Progenitor cell of endocrine pancreas (in vitro differentiated cells): ENCODE measurements around the gene TEX22. TPM values are rescaled to one million over a fixed set of nuclear protein-coding genes. Genes with fewer than 3 reads are reported as not detected.

ENCODE experiments used
- DNase-seq: peaks from one replicate; pipeline ENCODE4 v3.0.0; 2021; ENCODE audit warnings: low spot score; ENCODE audit not compliant: unreplicated experiment
- H3K27ac Mint-ChIP-seq: 2 replicates; pipeline ENCODE4 v1.8.0; 2021; ENCODE audit warnings: mild to moderate bottlenecking, moderate library complexity, mixed read lengths
- H3K27me3 Mint-ChIP-seq: 2 replicates; pipeline ENCODE4 v1.8.0; 2021; ENCODE audit warnings: mixed read lengths
- H3K36me3 Mint-ChIP-seq: 2 replicates; pipeline ENCODE4 v1.8.0; 2022; ENCODE audit warnings: mixed read lengths; ENCODE audit not compliant: insufficient read depth
- H3K4me1 Mint-ChIP-seq: 2 replicates; pipeline ENCODE4 v1.8.0; 2021; ENCODE audit warnings: low read depth, mixed read lengths
- H3K4me3 Mint-ChIP-seq: 2 replicates; pipeline ENCODE4 v1.8.0; 2021; ENCODE audit warnings: low read depth, mild to moderate bottlenecking, moderate library complexity, mixed read lengths
- H3K9me3 Mint-ChIP-seq: 2 replicates; pipeline ENCODE4 v1.8.0; 2021; ENCODE audit warnings: low read depth, mixed read lengths
- total RNA-seq: library from RNA; stranded (reverse); gene quantifications from 2 replicates; pipeline ENCODE4 v1.2.1, GENCODE V29; 2021
- TF ChIP-seq, protein P1 (sequence below): fragments of 200-600 bp; sonication (generic); IDR thresholded peaks from one replicate; pipeline ENCODE4 v1.5.0; 2021; ENCODE audit warnings: antibody characterized with exemption, mild to moderate bottlenecking; ENCODE audit not compliant: unreplicated experiment

The TEX22 gene
- total RNA-seq, 1 donor from 2014 or later, result 2.4 TPM

DNA sequence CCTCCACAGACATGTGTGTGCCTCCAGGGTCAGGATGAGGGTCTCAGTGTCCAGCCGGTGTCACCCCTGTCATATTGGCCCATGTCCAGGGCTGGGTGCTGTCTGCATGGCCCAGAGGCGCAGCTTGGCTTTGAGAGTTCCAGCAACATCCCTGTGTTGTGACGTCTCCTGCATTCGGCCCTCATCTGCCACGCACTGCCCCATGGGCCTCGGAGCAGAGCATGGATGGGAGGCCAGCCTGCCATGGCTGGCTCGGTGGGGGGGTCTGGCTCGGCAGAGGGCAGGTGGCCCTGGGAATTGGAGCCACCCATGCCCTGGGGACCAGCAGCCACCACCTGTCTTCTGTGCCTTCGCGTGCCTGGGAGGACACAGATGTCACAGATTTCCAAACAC lies 10.8 kb upstream of the TEX22 start:
- Mint-ChIP-seq H3K36me3 (peaks cover 6% of the 10 kb centered on the region), H3K27me3 (no peaks in the 10 kb centered on the region), H3K27ac (peak overlapping the region; percentile 41), H3K4me1 (no peaks in the 10 kb centered on the region), H3K9me3 (no peaks in the 10 kb centered on the region), H3K4me3 (no peak overlapping the region)
- no peak for DNase-seq
- TF ChIP-seq, protein P1, sequence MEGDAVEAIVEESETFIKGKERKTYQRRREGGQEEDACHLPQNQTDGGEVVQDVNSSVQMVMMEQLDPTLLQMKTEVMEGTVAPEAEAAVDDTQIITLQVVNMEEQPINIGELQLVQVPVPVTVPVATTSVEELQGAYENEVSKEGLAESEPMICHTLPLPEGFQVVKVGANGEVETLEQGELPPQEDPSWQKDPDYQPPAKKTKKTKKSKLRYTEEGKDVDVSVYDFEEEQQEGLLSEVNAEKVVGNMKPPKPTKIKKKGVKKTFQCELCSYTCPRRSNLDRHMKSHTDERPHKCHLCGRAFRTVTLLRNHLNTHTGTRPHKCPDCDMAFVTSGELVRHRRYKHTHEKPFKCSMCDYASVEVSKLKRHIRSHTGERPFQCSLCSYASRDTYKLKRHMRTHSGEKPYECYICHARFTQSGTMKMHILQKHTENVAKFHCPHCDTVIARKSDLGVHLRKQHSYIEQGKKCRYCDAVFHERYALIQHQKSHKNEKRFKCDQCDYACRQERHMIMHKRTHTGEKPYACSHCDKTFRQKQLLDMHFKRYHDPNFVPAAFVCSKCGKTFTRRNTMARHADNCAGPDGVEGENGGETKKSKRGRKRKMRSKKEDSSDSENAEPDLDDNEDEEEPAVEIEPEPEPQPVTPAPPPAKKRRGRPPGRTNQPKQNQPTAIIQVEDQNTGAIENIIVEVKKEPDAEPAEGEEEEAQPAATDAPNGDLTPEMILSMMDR, result no peak

DNA sequence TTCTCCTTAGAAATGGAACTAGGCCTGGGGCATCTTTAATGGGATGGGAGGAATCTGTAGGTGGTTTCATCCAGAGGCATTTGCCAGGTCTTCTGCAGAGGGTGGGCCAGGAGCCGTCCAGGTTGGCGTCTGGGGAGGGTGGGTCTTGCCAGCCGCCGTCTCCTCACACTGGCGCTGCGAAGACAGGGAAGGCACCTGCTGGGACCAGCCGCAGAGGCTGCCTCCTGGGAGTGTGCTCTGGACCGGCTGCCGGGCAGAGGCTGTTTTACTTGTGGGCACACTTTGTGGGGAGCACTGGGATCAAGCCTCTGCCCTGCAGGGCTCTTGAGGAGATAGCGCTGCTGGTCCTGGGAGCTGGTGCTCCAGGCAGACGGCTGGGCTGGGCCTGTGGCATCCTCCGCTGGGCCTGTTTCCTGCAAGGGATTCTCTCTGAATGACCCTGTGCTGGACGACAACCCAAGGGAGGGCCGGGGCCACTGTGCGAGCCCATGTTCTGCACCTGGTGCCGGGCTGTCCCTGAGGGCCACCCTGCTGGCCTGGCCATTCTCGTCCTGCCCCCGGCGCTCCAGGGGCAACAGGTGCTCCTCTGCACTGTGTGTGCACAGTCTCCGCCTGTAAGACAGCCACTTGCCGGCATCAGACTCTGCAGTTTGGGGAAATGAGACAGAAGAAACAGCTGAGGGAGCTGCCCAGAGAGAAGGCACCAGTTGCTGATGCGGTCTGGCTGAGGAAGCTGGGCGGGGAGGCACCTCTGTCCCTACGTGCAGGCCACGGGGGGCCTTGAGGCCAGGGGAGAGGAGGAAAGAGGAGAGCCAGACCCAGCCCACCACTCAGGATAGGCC lies 10.0 kb upstream of the TEX22 start:
- H3K4me3 Mint-ChIP-seq, result no peak overlapping the region
- TF ChIP-seq, protein P1, result no peak
- peaks cover 5% of the 10 kb centered on the region for H3K36me3 Mint-ChIP-seq
- no peaks in the 10 kb centered on the region for H3K27me3 Mint-ChIP-seq
- no peak for DNase-seq
- peak overlapping the region; percentile 41 for H3K27ac Mint-ChIP-seq
- H3K9me3 Mint-ChIP-seq, result no peaks in the 10 kb centered on the region
- no peaks in the 10 kb centered on the region for H3K4me1 Mint-ChIP-seq

DNA sequence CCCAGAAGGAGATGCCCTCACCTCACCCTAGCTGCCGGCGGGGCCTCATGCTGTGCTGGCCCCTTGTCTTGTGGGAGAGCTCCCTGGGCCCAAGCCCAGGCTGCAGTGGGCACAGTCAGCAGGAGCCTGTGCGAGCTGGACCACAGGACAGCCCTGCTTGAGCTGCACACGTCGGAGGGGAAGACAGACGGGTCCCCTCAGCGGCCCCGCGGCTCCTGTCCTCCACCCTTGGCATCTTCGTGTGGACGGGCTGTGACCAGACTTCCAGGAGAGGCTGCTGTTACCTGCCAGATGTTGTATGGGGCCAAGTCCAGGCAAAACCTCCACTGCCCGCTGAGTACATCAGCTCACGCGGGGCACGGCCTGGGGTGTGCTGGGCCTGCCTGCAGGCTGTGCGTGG lies 9.4 kb upstream of the TEX22 start:
- Mint-ChIP-seq H3K36me3 (peaks cover 3% of the 10 kb centered on the region), H3K27ac (no peak overlapping the region), H3K27me3 (no peaks in the 10 kb centered on the region), H3K4me3 (no peak overlapping the region), H3K4me1 (no peaks in the 10 kb centered on the region), H3K9me3 (no peaks in the 10 kb centered on the region)
- TF ChIP-seq, protein P1, result no peak
- DNase-seq, result no peak

DNA sequence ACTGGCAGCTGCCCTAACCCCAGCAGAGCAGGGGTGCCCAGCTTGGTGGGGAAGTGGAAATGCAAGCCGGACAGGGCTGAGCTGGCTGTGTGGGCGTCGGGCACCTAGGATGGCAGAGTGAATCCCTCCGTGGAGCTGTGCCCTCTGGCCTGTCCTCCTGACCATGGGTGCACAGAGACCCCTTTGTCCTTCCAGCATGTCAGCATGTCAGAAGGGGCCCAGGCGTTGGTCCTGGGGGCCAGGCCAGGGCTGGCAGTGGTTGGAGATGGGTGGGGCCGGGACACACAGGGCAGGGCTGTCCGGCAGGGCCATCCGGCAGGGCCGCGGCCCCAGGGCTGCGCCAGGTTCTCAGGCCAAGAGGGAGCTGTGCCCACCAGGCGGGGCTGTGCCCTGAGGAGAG lies 8.8 kb upstream of the TEX22 start:
- no peak for DNase-seq
- Mint-ChIP-seq H3K4me3 (no peak overlapping the region), H3K9me3 (no peaks in the 10 kb centered on the region), H3K4me1 (no peaks in the 10 kb centered on the region), H3K27ac (no peak overlapping the region), H3K27me3 (no peaks in the 10 kb centered on the region), H3K36me3 (peaks cover 4% of the 10 kb centered on the region)
- TF ChIP-seq, protein P1, result no peak

DNA sequence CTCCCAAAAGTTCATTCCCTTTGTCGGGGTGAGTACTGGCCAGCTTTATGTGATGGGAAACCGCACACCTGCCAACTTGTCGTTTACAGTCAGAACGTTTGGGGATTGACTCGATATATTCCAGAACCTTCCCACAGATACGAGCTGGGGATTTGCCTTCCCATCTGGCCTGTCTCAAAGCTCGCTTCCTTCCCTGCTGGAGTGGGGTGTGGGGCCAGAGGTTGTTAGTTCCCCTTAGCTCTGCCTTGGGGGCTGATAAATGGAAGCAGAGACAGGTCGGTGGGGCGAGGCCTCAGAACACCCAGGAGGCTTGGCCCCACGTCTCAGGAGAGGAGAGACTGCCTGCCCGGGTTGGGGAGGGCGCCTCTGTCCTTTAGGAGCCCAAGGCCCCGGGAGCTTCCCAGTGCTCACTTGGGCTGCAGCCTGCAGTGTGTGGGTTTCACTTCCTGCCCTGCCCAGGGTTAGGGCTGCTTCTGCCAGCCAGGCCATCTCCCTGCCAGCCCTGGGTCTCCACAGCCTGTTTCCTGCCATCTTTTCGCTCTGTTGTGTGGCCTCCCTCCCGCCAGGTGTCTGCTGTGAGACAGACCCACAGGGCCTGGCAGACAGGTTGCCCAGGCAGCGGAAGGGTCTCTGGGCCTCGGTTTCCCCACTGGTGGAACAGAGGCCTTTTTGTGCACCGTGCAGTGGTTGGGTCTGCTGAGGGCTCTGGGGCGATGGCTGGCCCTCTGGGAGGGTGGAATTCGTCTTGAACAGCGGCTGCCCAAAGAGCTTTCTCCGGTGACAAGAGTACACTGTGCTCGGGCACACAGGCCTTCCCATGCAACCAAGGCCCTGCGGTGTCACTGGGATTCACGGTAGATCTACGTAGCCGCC lies 8.1 kb upstream of the TEX22 start:
- TF ChIP-seq, protein P1, result no peak
- no peak for DNase-seq
- Mint-ChIP-seq H3K9me3 (no peaks in the 10 kb centered on the region), H3K36me3 (peaks cover 5% of the 10 kb centered on the region), H3K4me1 (no peaks in the 10 kb centered on the region), H3K4me3 (no peak overlapping the region), H3K27me3 (no peaks in the 10 kb centered on the region), H3K27ac (peak overlapping the region; percentile 71)
